Measurements from ENCODE around the gene SMC2.

Gene SMC2

DNA sequence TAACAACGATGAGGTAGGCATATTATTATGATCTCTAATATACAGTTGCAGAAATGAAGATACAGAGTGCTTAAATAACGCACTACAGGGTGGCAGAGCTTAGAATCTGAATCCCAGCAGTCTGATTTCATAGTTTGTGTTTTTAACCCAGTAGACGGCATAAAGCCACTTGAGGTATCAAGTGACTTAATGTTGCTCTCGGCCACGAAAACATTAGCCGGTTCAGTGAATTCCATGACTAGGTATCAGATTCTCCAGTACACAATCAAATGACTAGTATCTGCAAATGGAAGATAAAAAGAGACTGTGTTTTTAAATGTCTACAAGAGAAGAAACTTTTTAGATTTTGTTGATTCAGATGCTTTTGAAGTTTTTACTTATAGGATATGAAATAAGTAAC is 24.8 kb downstream of the SMC2 start:
- Histone ChIP-seq H3K9me3 (ENCODE audit: insufficient read depth, low read depth, low read length) (no peaks in the 10 kb centered on the region), H4K20me1 (ENCODE audit: insufficient read depth, low read length, poor library complexity, severe bottlenecking) (no peaks in the 10 kb centered on the region), H2AFZ (ENCODE audit: low read length) (no peak overlapping the region), H3K4me1 (ENCODE audit: insufficient read depth, low read length, poor library complexity, severe bottlenecking) (no peaks in the 10 kb centered on the region), H3K4me3 (ENCODE audit: low read length, poor library complexity, severe bottlenecking) (no peak overlapping the region), H3K79me2 (ENCODE audit: insufficient read depth, low read length) (no peaks in the 10 kb centered on the region), H3K9me2 (replicated peaks; ENCODE audit: low read depth, low read length) (no peaks in the 10 kb centered on the region), H3K4me2 (ENCODE audit: low read depth, low read length, poor library complexity, severe bottlenecking) (no peak overlapping the region), H3K9ac (ENCODE audit: low read depth, low read length, poor library complexity, severe bottlenecking) (no peak overlapping the region), H3K27me3 (ENCODE audit: insufficient read depth, low read length, poor library complexity, severe bottlenecking) (no peaks in the 10 kb centered on the region), H3K36me3 (ENCODE audit: insufficient read depth, low read length) (peaks cover 97% of the 10 kb centered on the region), H3F3A (ENCODE audit: low read depth) (no peaks in the 10 kb centered on the region)
- TF ChIP-seq EZH2phosphoT487 (IDR thresholded peaks at IDR 0.05; ENCODE audit: borderline replicate concordance) = no peak
- TF ChIP-seq, protein P1, sequence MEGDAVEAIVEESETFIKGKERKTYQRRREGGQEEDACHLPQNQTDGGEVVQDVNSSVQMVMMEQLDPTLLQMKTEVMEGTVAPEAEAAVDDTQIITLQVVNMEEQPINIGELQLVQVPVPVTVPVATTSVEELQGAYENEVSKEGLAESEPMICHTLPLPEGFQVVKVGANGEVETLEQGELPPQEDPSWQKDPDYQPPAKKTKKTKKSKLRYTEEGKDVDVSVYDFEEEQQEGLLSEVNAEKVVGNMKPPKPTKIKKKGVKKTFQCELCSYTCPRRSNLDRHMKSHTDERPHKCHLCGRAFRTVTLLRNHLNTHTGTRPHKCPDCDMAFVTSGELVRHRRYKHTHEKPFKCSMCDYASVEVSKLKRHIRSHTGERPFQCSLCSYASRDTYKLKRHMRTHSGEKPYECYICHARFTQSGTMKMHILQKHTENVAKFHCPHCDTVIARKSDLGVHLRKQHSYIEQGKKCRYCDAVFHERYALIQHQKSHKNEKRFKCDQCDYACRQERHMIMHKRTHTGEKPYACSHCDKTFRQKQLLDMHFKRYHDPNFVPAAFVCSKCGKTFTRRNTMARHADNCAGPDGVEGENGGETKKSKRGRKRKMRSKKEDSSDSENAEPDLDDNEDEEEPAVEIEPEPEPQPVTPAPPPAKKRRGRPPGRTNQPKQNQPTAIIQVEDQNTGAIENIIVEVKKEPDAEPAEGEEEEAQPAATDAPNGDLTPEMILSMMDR (conservative IDR thresholded peaks at IDR 0.05; ENCODE audit: low read length) = no peak

GRCh38 chr9:104121022-104121421 is 26.9 kb downstream of the SMC2 start:
- no peaks in the 10 kb centered on the region for H3K9me3 ChIP-seq (ENCODE audit: insufficient read depth, low read depth, low read length)
- no peak overlapping the region for H3K4me3 ChIP-seq (ENCODE audit: low read length, poor library complexity, severe bottlenecking)
- H3K36me3 ChIP-seq (ENCODE audit: insufficient read depth, low read length) = peaks cover 99% of the 10 kb centered on the region
- no peaks in the 10 kb centered on the region for H3K27me3 ChIP-seq (ENCODE audit: insufficient read depth, low read length, poor library complexity, severe bottlenecking)
- H3K79me2 ChIP-seq (ENCODE audit: insufficient read depth, low read length) = no peaks in the 10 kb centered on the region
- no peak overlapping the region for H2AFZ ChIP-seq (ENCODE audit: low read length)
- no peaks in the 10 kb centered on the region for H3K9me2 ChIP-seq (replicated peaks; ENCODE audit: low read depth, low read length)
- no peaks in the 10 kb centered on the region for H3K4me1 ChIP-seq (ENCODE audit: insufficient read depth, low read length, poor library complexity, severe bottlenecking)
- no peaks in the 10 kb centered on the region for H3F3A ChIP-seq (ENCODE audit: low read depth)
- H3K4me2 ChIP-seq (ENCODE audit: low read depth, low read length, poor library complexity, severe bottlenecking) = no peak overlapping the region
- H4K20me1 ChIP-seq (ENCODE audit: insufficient read depth, low read length, poor library complexity, severe bottlenecking) = no peaks in the 10 kb centered on the region
- no peak overlapping the region for H3K9ac ChIP-seq (ENCODE audit: low read depth, low read length, poor library complexity, severe bottlenecking)
- TF ChIP-seq, protein P1 (conservative IDR thresholded peaks at IDR 0.05; ENCODE audit: low read length) = peak; percentile 15; the same call in 1 of the 2 replicates
- TF ChIP-seq EZH2phosphoT487 (IDR thresholded peaks at IDR 0.05; ENCODE audit: borderline replicate concordance) = no peak

GRCh38 chr9:104138243-104138868 is 44.2 kb downstream of the SMC2 start:
- no peak overlapping the region for H3K9ac ChIP-seq (ENCODE audit: low read depth, low read length, poor library complexity, severe bottlenecking)
- no peaks in the 10 kb centered on the region for H3K9me2 ChIP-seq (replicated peaks; ENCODE audit: low read depth, low read length)
- H3K4me1 ChIP-seq (ENCODE audit: insufficient read depth, low read length, poor library complexity, severe bottlenecking) = peaks cover 4% of the 10 kb centered on the region
- H2AFZ ChIP-seq (ENCODE audit: low read length) = no peak overlapping the region
- no peak for TF ChIP-seq EZH2phosphoT487 (IDR thresholded peaks at IDR 0.05; ENCODE audit: borderline replicate concordance)
- TF ChIP-seq, protein P1 (conservative IDR thresholded peaks at IDR 0.05; ENCODE audit: low read length) = no peak
- no peak overlapping the region for H3K4me2 ChIP-seq (ENCODE audit: low read depth, low read length, poor library complexity, severe bottlenecking)
- no peaks in the 10 kb centered on the region for H4K20me1 ChIP-seq (ENCODE audit: insufficient read depth, low read length, poor library complexity, severe bottlenecking)
- no peaks in the 10 kb centered on the region for H3F3A ChIP-seq (ENCODE audit: low read depth)
- H3K36me3 ChIP-seq (ENCODE audit: insufficient read depth, low read length) = peaks cover 91% of the 10 kb centered on the region
- H3K4me3 ChIP-seq (ENCODE audit: low read length, poor library complexity, severe bottlenecking) = no peak overlapping the region
- H3K9me3 ChIP-seq (ENCODE audit: insufficient read depth, low read depth, low read length) = peaks cover 3% of the 10 kb centered on the region; the same call in 1 of the 2 replicates
- H3K79me2 ChIP-seq (ENCODE audit: insufficient read depth, low read length) = no peaks in the 10 kb centered on the region
- no peaks in the 10 kb centered on the region for H3K27me3 ChIP-seq (ENCODE audit: insufficient read depth, low read length, poor library complexity, severe bottlenecking)
